GM19397 (cell line): Measurements from ENCODE around the gene CRIP2.

Source experiments
- ATAC-seq: cut with Tn5 transposase; IDR thresholded peaks from one replicate; pipeline ENCODE4 v1.9.1; 2021; ENCODE audit warnings: mild to moderate bottlenecking, moderate library complexity; ENCODE audit not compliant: unreplicated experiment

Gene CRIP2

DNA sequence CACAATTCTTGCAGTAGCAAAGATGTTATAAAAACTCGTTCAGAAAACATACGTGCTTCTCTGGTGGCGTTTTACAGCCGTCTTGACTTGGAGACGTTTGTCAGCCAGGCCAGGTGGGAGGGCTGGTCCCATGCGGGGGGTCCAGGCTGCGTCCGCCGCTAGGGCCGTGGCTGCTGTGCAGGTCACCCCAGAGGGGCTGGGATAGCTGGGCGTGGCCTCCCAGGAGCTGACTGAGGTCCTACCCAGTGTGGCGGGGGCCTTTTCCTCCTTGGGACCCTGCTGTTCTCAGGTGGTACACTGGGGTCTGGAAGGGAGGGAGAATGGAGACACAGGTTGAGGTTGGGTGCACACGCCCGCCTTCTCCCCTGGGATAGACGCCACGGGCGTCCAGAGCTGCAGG lies 29.8 kb upstream of the CRIP2 start:
- ATAC-seq = no peak

DNA sequence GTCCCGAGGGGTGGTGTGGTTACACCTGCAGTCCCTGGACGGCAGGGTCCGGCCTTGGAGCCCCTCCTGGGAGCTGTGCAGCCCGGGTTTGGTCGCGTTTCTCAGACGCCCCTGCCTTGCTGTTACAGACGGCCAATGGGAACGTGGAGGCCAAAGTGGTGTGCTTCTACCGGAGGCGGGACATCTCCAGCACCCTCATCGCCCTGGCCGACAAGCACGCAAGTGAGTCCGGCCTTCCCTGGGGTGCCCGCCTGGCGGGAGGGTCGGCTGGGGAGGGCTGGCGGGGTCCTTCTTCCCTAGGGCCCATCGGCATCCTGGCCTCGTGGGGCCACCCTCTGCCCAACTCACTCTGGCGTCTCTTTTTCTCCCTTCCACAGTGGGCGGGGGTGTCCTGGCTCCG lies 29.3 kb upstream of the CRIP2 start:
- ATAC-seq = no peak

DNA sequence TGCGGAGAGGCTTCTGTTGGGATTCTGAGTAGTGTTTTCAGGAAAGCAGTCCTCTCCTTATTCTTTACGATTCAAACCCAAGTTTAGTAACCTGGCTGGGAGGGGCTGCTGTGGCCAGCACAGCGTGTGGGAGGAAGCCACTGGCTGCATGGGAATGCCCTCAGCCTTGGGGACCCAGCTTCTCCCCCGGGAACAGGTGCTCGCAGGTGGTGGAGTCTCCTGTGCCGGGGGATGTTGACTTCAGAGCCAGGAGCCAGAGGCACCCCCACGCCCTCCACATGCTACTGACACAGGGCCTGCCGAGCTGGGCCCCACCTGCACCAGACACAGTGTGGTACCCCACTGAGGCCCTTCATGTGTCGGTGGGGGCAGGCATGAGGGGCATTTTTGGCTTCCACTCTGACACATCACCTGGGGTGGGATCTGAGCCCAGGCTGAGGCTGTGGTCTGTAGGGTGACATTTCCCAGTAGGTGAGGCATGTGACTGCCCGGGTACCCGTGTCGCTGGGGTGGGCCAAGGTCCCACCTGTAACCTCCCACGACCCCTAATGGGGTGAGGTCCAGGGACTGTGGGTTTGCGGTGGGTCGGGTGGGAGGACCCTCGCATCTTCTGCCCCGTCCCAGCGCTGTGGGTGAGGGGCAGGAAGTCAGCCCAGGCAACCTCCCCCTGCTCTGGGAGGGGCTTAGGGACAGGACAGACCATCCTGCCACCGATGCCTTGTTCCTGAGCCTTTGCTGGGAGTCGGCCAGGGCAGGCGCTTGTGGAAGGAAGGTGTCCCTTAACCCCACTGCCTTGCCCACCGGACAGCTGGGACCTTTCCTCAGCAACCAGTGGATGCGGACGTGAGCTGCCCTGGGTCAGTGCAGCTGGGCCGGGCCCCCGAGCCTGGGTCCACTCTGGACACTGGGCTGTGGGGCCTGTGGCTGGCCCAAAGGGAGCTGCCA lies 28.4 kb upstream of the CRIP2 start:
- no peak for ATAC-seq

DNA sequence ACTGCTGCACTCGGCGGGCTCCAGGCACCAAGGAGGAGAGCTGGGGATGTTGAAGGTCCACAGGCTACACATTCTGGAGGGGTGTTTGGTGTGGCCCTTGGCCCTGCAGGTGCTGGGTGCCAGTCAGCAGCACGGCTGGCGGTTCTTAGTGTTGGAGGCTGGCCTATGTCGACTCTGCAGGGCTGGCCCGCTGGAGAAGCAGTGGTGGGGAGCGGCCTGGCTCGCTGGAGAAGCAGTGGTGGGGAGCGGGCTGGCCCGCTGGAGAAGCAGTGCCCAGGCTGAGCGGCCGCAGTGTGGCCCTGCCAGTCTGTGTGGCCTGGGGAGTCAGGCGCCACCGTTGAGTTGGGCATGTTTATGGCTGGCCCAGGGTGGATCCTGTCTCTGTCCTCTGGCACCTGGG lies 27.6 kb upstream of the CRIP2 start:
- no peak for ATAC-seq

DNA sequence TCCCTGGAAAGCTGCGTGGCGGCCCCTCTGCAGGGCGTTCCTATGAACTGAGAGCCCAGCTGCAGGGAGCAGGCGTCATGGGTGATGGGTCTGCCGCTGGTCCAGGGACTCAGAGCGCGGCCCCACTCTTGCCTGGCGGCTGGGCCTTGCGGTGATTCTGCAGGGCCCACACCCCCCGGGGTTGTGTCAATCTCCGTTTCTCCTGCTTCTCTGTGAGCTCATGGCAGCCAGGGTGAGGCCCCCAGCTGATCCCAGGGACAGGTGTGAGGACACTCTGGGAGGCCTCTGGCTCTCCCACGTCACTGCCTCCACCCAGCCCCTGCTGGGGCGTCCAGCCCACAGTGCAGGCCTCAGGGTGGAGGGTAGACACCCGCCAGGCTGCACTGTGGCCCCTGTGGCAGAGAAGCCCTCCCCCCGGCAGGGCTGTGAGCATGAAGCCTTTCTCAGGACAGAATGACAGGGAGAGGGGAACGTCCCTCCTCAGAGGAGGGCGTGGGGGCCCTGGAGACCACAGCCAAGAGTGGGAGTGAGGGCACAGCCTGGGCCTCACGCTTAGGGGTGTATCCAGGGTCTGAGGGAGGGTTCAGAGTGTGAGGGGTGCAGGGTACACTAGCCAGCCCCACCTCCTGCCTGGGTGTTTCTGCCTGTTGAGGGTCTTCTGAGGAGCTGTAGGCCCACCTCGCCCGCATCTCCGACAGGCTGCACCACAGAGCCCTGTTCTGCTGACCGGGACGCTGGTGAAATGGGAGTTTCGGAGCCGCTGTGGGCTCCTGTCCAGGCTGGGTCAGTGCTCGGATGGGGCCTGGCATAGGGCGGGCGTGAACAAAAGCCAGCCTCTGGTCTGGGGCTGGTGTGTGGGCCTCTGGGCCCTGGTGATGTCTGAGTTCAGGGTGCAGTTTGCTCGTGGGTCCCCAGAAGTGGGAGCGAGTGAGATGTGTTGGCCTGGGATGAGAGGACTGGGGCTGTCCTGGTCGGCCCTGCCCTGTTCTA lies 26.7 kb upstream of the CRIP2 start:
- ATAC-seq = no peak

DNA sequence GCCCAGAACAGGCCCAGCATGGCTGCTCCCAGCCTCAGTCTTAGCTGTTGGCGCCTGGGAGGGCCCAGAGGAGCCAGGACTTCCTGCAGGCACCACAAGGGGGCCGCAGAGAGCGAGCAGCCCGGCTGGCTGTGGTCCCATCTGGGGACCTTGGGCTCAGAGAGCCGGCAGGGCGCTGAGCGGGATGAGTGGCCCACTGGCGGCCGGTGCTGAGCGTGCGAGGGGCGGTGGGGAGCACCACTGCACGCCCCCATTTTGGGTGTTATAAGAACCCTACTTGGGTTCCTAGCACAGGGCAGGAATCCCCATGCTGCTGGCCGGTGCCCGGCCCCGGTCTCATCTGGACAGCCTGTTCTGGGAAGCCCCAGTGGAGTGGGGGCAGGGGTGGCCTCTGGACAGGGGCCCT lies 25.9 kb upstream of the CRIP2 start:
- no peak for ATAC-seq

DNA sequence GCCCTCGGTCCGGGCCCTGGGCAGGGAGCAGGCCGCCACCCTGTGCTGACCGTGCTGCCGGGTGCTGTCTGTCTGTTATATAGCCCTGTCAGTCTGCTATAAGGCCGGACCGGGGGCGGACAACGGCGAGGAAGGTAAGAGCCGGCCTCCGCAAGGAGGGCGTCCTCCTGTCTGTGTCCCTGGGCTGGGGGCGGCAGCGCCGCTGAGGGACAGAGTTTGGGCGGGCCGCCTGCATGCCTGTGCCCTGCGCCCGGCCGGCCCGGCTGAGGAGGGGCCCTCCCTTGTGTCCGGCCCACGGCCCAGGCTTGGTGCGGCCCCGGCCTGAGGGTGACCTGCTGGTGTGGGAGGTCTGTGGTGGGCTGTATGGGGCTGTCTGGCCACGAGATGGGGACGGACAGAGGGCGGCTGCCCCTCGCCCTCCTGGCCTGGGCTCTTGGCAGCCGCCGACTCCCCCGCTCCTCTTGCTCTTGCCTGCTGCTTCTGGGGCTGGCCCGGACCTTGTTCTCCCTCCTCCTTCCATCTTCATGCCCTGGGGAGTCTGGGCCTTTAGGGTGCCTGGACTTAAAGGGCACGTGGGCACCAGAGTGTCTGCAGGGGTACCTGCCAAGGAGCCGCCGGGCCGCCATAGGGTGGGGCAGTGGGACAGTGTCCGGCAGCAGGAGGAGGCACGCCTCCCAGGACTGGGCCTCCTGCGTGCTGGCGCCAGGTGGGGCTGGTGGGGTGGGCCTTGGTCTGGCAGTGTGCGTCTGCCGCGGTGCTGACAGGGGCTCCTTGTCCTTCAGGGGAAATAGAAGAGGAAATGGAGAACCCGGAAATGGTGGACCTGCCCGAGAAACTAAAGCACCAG lies 25.1 kb upstream of the CRIP2 start:
- ATAC-seq = no peak

DNA sequence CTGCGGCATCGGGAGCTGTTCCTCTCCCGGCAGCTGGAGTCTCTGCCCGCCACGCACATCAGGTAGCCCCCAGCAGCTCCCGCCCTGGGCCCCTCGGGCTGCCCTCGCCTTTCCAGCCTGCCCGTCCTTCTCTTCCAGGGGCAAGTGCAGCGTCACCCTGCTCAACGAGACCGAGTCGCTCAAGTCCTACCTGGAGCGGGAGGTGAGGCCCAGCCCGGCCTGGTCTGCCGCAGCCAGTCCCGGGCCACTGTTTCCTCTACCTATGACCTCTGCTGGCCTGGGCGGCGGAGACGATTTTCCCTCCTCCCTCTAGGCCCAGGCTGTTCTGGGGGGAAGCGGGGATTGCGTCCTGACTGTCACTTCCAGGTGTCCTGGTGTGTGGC lies 24.5 kb upstream of the CRIP2 start:
- ATAC-seq = no peak

DNA sequence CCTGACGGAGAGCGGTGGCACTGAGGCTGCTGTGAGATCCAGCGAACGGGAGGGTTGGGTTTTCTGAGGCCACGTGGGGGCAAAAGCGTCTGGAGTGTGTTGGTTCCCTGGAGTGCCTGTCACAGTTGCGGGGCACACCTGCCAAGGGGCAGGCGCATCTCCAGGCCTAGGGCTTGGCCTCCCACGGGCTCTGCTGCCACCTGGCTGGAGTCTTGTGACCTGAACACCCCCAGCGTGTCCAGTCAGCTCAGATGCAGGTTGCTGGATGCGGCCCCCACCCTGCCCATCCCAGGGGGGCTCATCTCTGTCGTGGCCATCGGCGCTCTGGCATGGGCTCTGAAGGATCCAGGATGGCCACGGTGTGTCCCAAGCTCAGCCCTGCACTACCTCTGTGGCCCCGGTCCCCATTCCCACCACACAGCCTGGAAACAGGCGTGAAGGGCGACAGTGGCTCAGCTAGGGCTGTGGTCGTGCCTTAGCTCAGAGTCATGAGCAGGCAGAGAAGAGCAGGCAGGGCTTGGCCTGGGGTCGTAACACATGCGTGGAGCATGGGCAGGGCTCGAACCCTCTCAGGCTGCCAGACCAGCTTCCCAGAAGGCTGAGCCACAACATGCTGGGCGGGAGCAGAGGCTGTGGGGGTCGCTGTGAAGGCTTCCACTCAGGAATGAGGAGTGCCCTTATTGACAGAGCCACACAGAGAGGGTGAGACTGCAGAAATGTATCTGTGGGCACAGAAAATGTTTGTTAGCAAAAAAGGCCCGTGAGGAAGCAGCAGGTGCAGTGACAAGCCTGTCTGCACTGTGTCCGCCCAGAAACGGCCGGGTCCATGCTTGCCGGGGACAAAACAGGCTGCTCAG lies 23.5 kb upstream of the CRIP2 start:
- ATAC-seq = no peak

DNA sequence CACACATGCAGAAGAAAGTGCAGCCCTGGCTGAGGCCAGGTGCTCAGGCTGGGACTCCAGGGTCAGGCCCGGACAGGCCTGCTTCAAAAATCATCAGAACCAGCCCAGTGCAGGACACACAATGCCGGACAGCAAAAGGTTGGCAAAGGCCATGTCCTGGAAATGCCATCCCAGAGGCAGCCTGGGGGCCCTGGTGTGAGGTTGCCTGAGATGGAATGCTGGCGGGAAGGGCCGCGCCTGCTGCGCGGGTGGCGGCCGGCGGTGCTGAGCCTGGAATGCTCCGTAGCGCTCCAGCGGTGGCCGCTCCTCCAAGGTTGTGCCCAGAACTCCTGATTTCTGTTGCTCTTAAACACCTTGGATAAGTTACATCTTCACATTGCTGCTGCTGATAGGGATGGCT lies 21.7 kb upstream of the CRIP2 start:
- ATAC-seq = no peak

DNA sequence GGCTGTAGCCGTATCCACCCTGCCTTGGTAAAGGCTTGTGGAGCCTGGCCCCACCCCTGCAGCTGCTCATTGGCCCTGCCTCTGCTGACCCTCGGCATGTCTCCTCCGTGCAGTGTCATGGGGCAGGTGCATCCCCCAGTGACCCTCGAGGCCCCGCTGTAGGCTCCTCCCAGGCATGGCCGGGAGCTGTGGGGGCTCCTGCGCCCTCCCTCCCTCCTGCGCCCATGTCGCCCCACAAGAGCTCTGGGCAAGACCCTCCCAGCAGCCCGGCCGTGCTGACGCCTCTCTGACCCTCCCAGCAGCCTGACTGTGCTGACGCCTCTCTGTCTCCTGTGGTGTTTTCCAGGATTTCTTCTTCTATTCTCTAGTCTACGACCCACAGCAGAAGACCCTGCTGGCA lies 20.8 kb upstream of the CRIP2 start:
- ATAC-seq = no peak

DNA sequence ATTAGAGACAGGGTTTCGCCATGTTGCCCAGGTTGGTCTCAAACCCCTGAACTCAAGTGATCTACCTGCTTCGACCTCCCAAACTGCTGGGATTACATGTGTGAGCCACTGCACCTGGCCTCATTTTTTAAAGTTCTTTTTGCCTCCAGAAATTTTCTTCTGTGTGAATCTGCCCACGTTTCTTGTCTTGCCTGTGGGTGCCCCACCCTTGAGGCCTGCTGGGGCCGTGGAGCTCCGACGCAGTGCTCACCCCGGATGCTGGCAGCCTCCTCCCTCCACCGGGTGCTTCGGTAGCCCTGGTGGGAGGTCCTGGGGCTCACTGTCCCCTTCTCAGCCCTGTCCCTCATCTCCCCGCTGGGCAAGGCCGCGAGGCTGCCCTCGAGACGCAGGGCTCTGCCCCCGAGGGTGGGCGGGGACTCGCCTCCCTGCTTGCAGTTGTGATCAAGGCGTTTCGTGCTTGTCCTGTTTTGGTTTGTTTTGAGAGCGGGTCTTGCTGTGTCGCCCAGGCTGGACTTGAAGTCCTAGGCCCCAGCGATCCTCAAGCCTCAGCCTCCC lies 19.5 kb upstream of the CRIP2 start:
- no peak for ATAC-seq

DNA sequence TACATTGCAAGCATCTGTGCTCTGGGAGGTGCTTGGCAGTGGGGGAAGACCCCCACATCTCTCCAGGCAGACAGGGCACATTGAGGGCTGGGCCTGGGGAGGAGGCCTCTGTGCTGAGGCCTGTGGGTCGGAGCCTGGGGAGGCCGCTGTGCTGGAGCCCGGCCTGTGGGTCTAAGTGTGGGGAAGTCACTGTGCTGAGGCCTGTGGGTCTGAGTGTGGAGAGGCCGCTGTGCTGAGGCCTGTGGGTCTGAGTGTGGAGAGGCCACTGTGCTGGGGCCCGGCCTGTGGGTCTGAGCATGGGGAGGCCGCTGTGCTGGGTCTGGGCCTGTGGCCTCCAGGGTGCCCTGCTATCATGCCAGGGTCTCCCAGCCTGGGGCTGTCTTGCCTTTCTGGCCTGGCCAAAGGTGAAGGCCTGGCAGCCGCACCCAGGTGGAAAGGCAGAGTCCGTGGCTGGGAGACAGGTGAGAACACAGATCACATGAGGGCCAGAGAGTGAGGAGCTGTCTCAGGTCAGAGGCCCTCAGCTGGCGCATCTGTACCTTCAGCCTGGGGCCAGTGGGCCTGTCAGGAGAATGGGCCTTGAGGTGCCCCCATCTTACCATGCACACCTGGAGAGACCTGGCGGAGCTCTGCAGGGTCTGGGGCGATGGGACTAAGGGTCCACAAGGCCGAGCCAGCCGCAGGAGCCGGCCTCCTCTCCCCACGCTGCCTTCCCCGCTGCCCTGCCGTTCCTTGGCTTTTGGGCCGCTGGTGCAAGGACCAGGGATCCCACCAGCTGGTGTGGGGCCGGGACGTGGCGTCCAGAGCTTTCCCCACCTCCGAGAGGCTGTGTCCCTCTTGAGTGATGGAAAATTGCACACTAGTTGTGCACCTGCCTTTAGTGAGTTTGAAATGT lies 18.6 kb upstream of the CRIP2 start:
- ATAC-seq = no peak

DNA sequence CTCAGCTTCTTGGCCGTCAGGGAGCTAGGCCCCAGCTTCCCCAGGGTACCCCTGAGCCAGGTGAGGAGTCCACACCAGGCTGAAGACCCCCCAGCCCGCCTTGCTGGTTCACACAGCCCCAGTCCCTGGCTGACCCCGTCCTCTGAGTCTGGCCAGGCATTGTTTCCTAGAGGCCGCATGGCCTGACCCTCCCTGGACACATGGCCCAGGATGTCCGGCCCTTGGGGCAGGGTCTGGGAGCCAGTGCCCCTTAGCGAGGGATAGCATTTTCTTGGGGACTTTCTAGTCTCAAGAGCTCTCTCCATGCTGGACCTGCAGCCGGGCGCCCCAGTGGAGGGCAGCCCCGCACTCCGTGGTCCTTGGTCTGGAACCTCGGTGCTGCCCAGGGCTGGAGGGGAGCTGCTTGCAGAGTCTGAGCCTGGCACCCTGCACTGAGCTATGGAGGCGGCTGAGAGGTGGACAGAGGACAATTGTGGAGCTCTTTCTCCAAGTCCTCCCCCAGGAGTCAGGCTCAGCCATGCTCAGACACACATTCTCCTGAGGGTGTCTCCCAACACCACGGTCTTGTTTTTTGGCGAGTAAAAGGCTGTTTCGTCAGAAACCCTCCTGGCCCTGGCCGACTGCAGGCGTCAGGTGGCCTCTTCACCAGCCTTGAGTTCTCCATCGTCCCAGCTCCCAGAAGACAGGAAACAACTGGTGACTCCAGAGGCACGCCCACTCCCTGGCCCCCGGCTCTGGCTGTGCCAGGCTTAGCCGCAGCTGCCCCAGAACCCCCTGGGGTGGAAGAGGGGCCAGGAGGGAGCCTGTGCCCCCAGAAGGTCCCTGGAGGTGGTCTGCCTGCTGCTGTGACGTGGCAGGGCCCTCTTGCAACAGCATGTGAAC lies 17.6 kb upstream of the CRIP2 start:
- no peak for ATAC-seq

DNA sequence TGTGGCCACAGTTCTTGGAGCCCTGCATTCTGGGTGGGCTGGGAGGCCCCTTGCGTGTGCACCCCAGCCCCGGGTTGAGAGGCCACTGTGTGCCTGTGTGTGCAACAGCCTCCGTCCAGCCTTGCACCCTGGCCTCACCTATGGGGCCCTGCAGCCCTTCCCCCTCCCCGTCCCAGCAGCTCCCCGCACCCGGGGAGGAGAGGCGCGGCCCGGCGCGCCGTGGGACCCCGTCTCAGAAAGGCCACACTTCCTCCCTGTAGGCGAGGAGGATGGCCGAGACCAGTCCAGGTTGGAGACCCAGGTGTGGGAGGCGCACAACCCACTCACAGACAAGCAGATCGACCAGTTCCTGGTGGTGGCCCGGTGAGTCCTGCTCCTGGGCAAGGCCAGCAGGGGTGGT lies 16.6 kb upstream of the CRIP2 start:
- ATAC-seq = no peak

DNA sequence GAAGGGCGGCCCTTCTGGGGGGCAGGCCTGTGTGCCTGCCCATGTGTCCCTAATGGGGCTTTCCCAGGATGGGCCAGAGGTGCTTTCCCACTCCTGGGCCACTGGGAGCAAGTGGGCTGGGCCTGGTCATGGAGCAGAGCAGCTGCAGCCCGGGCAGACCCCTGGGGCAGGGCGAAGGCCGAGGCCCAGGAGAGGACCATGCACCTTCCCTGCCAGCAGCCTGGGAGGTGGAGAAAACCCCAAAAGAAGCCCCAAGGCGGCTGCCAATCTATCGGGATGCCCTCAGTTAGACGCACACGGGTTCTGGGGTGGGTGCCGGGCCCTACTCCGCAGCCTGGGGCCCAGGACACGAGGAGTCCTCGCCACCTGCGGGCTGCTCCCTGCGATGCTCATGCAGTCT lies 16.1 kb upstream of the CRIP2 start:
- ATAC-seq = no peak

DNA sequence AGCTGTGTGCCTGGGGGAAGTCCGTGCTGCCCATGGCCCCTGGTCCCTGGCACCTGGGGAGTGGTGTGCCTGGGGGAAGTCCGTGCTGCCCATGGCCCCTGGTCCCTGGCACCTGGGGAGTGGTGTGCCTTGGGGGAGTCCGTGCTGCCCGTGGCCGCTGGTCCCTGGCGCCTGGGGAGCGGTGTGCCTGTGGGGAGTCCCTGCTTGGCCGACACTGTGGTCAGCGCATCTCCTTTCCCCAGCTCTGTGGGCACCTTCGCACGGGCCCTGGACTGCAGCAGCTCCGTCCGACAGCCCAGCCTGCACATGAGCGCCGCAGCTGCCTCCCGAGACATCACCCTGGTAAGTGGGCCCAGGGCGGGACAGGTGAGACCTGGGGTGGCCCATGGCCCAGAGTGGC lies 14.5 kb upstream of the CRIP2 start:
- no peak for ATAC-seq

DNA sequence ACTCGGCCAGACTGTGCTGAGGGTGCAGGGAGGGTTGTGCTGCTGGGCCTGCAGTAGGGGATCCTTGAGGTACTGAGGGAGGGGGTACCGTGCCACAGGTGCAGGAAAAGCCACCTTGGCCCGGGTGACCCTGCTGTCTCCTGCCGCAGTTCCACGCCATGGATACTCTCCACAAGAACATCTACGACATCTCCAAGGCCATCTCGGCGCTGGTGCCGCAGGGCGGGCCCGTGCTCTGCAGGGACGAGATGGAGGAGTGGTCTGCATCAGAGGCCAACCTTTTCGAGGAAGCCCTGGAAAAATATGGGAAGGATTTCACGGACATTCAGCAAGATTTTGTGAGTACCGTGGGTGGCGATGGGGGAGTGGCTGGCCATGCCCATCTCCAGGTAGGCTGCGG lies 14.0 kb upstream of the CRIP2 start:
- no peak for ATAC-seq
